Adipocyte (in vitro differentiated cells): ENCODE results near the gene DPP3.
A peak's percentile ranks its signal among the peaks of the same experiment; 100 is the strongest.

Experiments
- DNase-seq: peaks from one replicate; pipeline ENCODE4 v3.0.0-alpha.2; 2015; ENCODE audit warnings: low read depth
- H3K27me3 ChIP-seq: replicated peaks from 2 replicates; pipeline ENCODE4 v1.7.0; 2013; ENCODE audit warnings: mild to moderate bottlenecking, low read length, moderate library complexity; ENCODE audit not compliant: control insufficient read depth, insufficient read depth
- H3K36me3 ChIP-seq: 2 replicates; pipeline ENCODE4 v1.7.0; 2013; ENCODE audit warnings: low read length, mild to moderate bottlenecking, moderate library complexity; ENCODE audit not compliant: control insufficient read depth, insufficient read depth, severe bottlenecking
- H3K4me1 ChIP-seq: 2 replicates; pipeline ENCODE4 v1.7.0; 2013; ENCODE audit warnings: mild to moderate bottlenecking, low read length, moderate library complexity; ENCODE audit not compliant: control insufficient read depth, insufficient read depth
- H3K4me3 ChIP-seq: 2 replicates; pipeline ENCODE4 v1.7.0; 2013; ENCODE audit warnings: mild to moderate bottlenecking, low read length, moderate library complexity
- H3K9ac ChIP-seq: 2 replicates; pipeline ENCODE4 v1.7.0; 2013; ENCODE audit warnings: mild to moderate bottlenecking, low read length, moderate library complexity
- H3K9me3 ChIP-seq: 2 replicates; pipeline ENCODE4 v1.7.0; 2013; ENCODE audit warnings: mild to moderate bottlenecking, low read length, moderate library complexity; ENCODE audit not compliant: control insufficient read depth

Gene DPP3

GRCh38 chr11:66465373-66466224, 14.6 kb upstream of the DPP3 start:
- Histone ChIP-seq H3K36me3 (no peaks in the 10 kb centered on the region), H3K9ac (peak overlapping the region; percentile 84), H3K4me1 (peaks cover 9% of the 10 kb centered on the region), H3K9me3 (no peaks in the 10 kb centered on the region), H3K4me3 (peak overlapping the region; percentile 85), H3K27me3 (no peaks in the 10 kb centered on the region)
- no peak for DNase-seq

GRCh38 chr11:66466225-66467033, 13.8 kb upstream of the DPP3 start, which contains the start of gene PELI3:
Gene PELI3, plus strand, starts transcription at chr11:66466905. Its CDS starts 1,224 bp downstream, at chr11:66468129.
- peaks cover 9% of the 10 kb centered on the region for H3K4me1 ChIP-seq
- H3K4me3 ChIP-seq = peak within 1 kb of the TSS; percentile 85
- peak within 1 kb of the TSS; percentile 84 for H3K9ac ChIP-seq
- peak; percentile 98 for DNase-seq
- H3K27me3 ChIP-seq = no peaks in the 10 kb centered on the region
- no peaks in the 10 kb centered on the region for H3K36me3 ChIP-seq
- no peaks in the 10 kb centered on the region for H3K9me3 ChIP-seq

GRCh38 chr11:66467034-66467659, 13.1 kb upstream of the DPP3 start:
- Histone ChIP-seq H3K9ac (peak overlapping the region; percentile 82), H3K4me1 (peaks cover 9% of the 10 kb centered on the region), H3K36me3 (peaks cover under 1% of the 10 kb centered on the region), H3K4me3 (peak overlapping the region; percentile 85), H3K9me3 (no peaks in the 10 kb centered on the region), H3K27me3 (no peaks in the 10 kb centered on the region)
- peak; percentile 71 for DNase-seq

GRCh38 chr11:66467756-66468155, 12.5 kb upstream of the DPP3 start:
- no peaks in the 10 kb centered on the region for H3K9me3 ChIP-seq
- peaks cover 9% of the 10 kb centered on the region for H3K4me1 ChIP-seq
- H3K9ac ChIP-seq = peak overlapping the region; percentile 82
- H3K36me3 ChIP-seq = peaks cover 6% of the 10 kb centered on the region
- H3K4me3 ChIP-seq = peak overlapping the region; percentile 85
- DNase-seq = no peak
- no peaks in the 10 kb centered on the region for H3K27me3 ChIP-seq

GRCh38 chr11:66468691-66469090, 11.5 kb upstream of the DPP3 start:
- Histone ChIP-seq H3K4me3 (no peak overlapping the region), H3K4me1 (peaks cover 9% of the 10 kb centered on the region), H3K9me3 (no peaks in the 10 kb centered on the region)

GRCh38 chr11:66469441-66469840, 10.8 kb upstream of the DPP3 start:
- no peak for DNase-seq
- no peak overlapping the region for H3K4me3 ChIP-seq
- no peaks in the 10 kb centered on the region for H3K27me3 ChIP-seq
- H3K36me3 ChIP-seq = peaks cover 13% of the 10 kb centered on the region
- H3K9ac ChIP-seq = no peak overlapping the region
- H3K4me1 ChIP-seq = peaks cover 9% of the 10 kb centered on the region
- H3K9me3 ChIP-seq = no peaks in the 10 kb centered on the region

More at GRCh38 chr11:66468691-66469090, 11.5 kb upstream of the DPP3 start:
- no peaks in the 10 kb centered on the region for H3K27me3 ChIP-seq
- H3K36me3 ChIP-seq = peaks cover 7% of the 10 kb centered on the region
- no peak overlapping the region for H3K9ac ChIP-seq
- DNase-seq = no peak

- peaks cover 13% of the 10 kb centered on the region for H3K36me3 ChIP-seq
- no peaks in the 10 kb centered on the region for H3K9me3 ChIP-seq
- no peak for DNase-seq
- H3K9ac ChIP-seq = no peak overlapping the region
- no peak overlapping the region for H3K4me3 ChIP-seq
- no peaks in the 10 kb centered on the region for H3K27me3 ChIP-seq
- H3K4me1 ChIP-seq = peaks cover 9% of the 10 kb centered on the region
Observed at GRCh38 chr11:66470015-66470414, 10.2 kb upstream of the DPP3 start.

GRCh38 chr11:66471142-66471541, 9.1 kb upstream of the DPP3 start:
- Histone ChIP-seq H3K4me1 (peaks cover 9% of the 10 kb centered on the region), H3K36me3 (peaks cover 13% of the 10 kb centered on the region), H3K4me3 (no peak overlapping the region), H3K27me3 (no peaks in the 10 kb centered on the region), H3K9ac (no peak overlapping the region), H3K9me3 (no peaks in the 10 kb centered on the region)
- DNase-seq = no peak

- Histone ChIP-seq H3K4me1 (peaks cover 9% of the 10 kb centered on the region), H3K4me3 (no peak overlapping the region), H3K9me3 (no peaks in the 10 kb centered on the region), H3K36me3 (peaks cover 13% of the 10 kb centered on the region), H3K27me3 (no peaks in the 10 kb centered on the region), H3K9ac (no peak overlapping the region)
- DNase-seq = no peak
Observed at GRCh38 chr11:66472054-66472453, 8.2 kb upstream of the DPP3 start.

GRCh38 chr11:66473167-66473566, 7.1 kb upstream of the DPP3 start:
- Histone ChIP-seq H3K4me3 (no peak overlapping the region), H3K36me3 (peaks cover 13% of the 10 kb centered on the region), H3K9me3 (no peaks in the 10 kb centered on the region), H3K4me1 (peaks cover under 1% of the 10 kb centered on the region), H3K9ac (no peak overlapping the region), H3K27me3 (no peaks in the 10 kb centered on the region)
- no peak for DNase-seq
